OCI-LY3 (cell line): ENCODE results near the gene SCAP.
"Not testable (repeated sequence)": the region's sequence is repeated elsewhere in the genome, so short reads cannot be mapped to it uniquely, and the experiment has no call there.

Source experiments
- H2AFZ ChIP-seq: fragments of 200-600, 300-600 bp; shearing (Covaris generic); 2 replicates; pipeline ENCODE4 v1.6.0; 2014; ENCODE audit warnings: antibody characterized with exemption, low read depth, low read length
- H3K27ac ChIP-seq: fragments of 200-600, 300-600 bp; sonication (generic); 2 replicates; pipeline ENCODE4 v1.5.1; 2014; ENCODE audit warnings: mild to moderate bottlenecking, low read length, moderate library complexity, mixed read lengths
- H3K27me3 ChIP-seq: fragments of 200-600, 300-600 bp; sonication (generic); 2 replicates; pipeline ENCODE4 v1.6.1; 2014; ENCODE audit warnings: low read depth, low read length, mixed read lengths
- H3K36me3 ChIP-seq: fragments of 200-600, 300-600 bp; sonication (generic); replicated peaks from 2 replicates; pipeline ENCODE3; 2014; ENCODE audit warnings: low read depth, low read length, mixed read lengths
- H3K4me1 ChIP-seq: fragments of 300-600, 200-600 bp; sonication (generic); 2 replicates; pipeline ENCODE4 v1.6.1; 2014; ENCODE audit warnings: low read length, mixed read lengths
- H3K4me2 ChIP-seq: fragments of 200-600, 300-600 bp; sonication (generic); 2 replicates; pipeline ENCODE4 v1.6.1; 2014; ENCODE audit warnings: low read length, mixed read lengths
- H3K4me3 ChIP-seq: fragments of 300-600, 200-600 bp; sonication (generic); 2 replicates; pipeline ENCODE4 v1.5.1; 2014; ENCODE audit warnings: antibody characterized with exemption, mild to moderate bottlenecking, low read length, moderate library complexity
- H3K79me2 ChIP-seq: fragments of 300-600, 200-600 bp; shearing (Covaris generic); 2 replicates; pipeline ENCODE4 v1.6.1; 2014; ENCODE audit warnings: mild to moderate bottlenecking, low read length, mixed read lengths
- H3K9ac ChIP-seq: fragments of 300-600, 200-600 bp; shearing (Covaris generic); 2 replicates; pipeline ENCODE4 v1.6.0; 2014; ENCODE audit warnings: mild to moderate bottlenecking, low read length, moderate library complexity
- H3K9me3 ChIP-seq: fragments of 200-600, 300-600 bp; shearing (Covaris generic); 2 replicates; pipeline ENCODE4 v1.6.1; 2014; ENCODE audit warnings: low read length, mixed read lengths; ENCODE audit not compliant: insufficient read depth
- H4K20me1 ChIP-seq: fragments of 200-600, 300-600 bp; sonication (generic); 2 replicates; pipeline ENCODE4 v1.6.1; 2016; ENCODE audit warnings: low read length, mixed read lengths; ENCODE audit not compliant: insufficient read depth
- EZH2phosphoT487 ChIP-seq: fragments of 200-600 bp; shearing (Covaris generic); IDR thresholded peaks from 2 replicates; pipeline ENCODE4 v1.6.1; 2018; ENCODE audit warnings: antibody characterized with exemption, mixed run types, low read depth
- TF ChIP-seq, protein P1 (sequence below): fragments of 200-600, 300-600 bp; sonication (generic); IDR thresholded peaks from 2 replicates; pipeline ENCODE4 v1.5.1; 2014; ENCODE audit warnings: antibody characterized with exemption, low read length, low read depth

SCAP gene

DNA sequence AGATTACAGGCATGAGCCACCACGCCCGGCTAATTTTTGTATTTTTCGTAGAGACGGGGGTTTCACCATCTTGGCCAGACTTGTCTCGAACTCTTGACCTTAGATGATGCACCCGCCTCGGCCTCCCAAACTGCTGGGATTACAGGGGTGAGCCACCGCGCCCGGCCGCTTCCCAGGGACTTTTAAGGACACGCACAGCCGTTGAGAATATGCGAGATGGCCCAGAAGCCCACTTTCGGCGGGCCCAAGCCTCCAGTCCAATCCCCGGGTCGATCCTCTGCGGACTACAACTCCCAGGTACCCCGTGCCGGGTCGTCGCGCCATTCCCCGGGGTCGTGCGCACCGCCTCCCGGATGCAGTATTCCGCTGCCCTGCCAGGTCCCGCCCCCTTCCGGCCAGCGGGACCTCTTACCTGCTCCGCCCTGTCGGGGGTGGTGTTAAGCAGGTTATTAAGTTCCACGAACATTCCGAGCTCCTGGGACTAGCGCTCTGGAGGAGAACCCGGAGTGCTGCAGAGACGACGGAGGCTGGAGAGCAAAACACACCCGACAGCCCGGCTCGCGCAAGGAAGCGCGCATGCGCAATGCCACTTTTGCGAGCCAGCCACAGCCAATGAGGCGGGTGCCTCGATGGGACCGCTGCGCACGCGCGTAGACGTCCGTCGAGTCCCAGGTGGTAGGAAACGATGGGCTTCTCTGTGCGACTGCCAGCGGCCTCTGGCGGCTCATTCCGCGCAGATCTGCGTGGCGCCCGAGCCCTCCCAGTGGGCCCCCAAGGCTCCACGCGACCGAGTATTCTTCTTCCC is 37.6 kb upstream of the SCAP start, which contains the start of gene ELP6:
Gene ELP6, minus strand, starts transcription at position 588 of the 805 bp plus-strand sequence. Its CDS starts 122 bp downstream, at position 466.
- Histone ChIP-seq H3K27ac (peak within 1 kb of the TSS; percentile 87), H4K20me1 (no peaks in the 10 kb centered on the region), H3K9ac (peak within 1 kb of the TSS; percentile 80), H3K4me3 (peak within 1 kb of the TSS; percentile 80), H3K4me2 (peak within 1 kb of the TSS; percentile 70), H2AFZ (peak within 1 kb of the TSS; percentile 87), H3K27me3 (no peaks in the 10 kb centered on the region), H3K36me3 (peaks cover 24% of the 10 kb centered on the region), H3K4me1 (peaks cover 13% of the 10 kb centered on the region), H3K79me2 (peaks cover 27% of the 10 kb centered on the region), H3K9me3 (no peaks in the 10 kb centered on the region)
- TF ChIP-seq, protein P1, sequence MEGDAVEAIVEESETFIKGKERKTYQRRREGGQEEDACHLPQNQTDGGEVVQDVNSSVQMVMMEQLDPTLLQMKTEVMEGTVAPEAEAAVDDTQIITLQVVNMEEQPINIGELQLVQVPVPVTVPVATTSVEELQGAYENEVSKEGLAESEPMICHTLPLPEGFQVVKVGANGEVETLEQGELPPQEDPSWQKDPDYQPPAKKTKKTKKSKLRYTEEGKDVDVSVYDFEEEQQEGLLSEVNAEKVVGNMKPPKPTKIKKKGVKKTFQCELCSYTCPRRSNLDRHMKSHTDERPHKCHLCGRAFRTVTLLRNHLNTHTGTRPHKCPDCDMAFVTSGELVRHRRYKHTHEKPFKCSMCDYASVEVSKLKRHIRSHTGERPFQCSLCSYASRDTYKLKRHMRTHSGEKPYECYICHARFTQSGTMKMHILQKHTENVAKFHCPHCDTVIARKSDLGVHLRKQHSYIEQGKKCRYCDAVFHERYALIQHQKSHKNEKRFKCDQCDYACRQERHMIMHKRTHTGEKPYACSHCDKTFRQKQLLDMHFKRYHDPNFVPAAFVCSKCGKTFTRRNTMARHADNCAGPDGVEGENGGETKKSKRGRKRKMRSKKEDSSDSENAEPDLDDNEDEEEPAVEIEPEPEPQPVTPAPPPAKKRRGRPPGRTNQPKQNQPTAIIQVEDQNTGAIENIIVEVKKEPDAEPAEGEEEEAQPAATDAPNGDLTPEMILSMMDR, result peak; percentile 56
- no peak for TF ChIP-seq EZH2phosphoT487

DNA sequence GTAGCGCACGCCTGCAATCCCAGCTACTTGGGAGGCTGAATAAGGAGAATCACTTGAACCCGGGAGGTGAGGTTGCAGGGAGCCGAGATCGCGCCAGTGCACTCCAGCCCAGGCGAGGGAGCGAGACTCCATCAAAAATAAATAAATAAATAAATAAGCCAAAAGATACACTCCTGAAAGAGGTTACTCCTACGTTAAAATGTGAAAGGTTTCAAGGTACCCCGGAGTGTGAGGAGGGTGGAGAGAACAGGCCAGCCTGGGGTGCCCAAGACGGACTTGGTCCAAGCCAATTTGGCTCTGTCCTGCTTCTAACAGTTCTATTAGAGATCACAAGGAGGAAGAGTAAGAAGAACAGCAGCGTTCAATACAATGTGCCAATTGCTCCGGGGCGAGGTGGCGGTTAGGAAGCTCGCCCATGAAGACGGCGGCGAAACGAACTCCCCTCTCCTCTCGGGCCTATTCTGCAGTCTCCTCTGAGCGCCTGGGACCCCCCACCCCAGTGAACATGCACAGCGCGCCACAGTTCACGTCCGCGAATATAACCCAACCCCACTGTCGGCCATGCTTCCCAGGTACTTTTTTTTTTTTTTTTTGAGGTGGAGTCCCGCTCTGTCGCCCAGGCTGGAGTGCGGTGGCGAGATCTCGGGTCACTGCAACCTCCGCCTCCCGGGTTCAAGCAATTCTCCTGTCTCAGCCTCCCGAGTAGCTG is 36.8 kb upstream of the SCAP start:
- no peaks in the 10 kb centered on the region for H3K27me3 ChIP-seq
- H3K4me3 ChIP-seq, result peak overlapping the region; percentile 80
- peak overlapping the region; percentile 36 for H2AFZ ChIP-seq

DNA sequence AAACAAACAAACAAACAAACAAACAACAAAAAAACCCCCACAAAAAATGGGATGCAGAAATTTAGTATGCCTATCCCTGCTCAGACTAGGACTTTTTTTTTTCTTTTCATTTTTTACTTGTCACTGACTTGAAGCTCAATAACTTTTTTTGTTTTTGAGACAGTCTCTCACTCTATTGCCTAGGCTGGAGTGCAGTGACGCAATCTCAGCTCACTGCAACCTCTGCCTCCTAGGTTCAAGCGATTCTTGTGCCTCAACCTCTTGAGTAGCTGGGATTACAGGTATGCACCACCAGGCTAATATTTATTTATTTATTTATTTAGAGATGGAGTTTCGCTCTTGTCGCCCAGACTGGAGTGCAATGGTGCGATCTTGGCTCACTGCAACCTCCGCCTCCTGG is 29.5 kb upstream of the SCAP start:
- not testable (repeated sequence) for H4K20me1 ChIP-seq, H2AFZ ChIP-seq, H3K27ac ChIP-seq, H3K79me2 ChIP-seq, H3K4me3 ChIP-seq, H3K4me2 ChIP-seq, H3K27me3 ChIP-seq, H3K4me1 ChIP-seq, H3K9ac ChIP-seq, H3K9me3 ChIP-seq
- H3K36me3 ChIP-seq, result peaks cover 42% of the 10 kb centered on the region

More for the DNA sequence above, 36.8 kb upstream of the SCAP start:
- Histone ChIP-seq H3K4me2 (peak overlapping the region; percentile 59), H3K79me2 (peaks cover 27% of the 10 kb centered on the region), H4K20me1 (no peaks in the 10 kb centered on the region), H3K9ac (peak overlapping the region; percentile 80), H3K36me3 (peaks cover 24% of the 10 kb centered on the region), H3K4me1 (peaks cover 13% of the 10 kb centered on the region), H3K9me3 (no peaks in the 10 kb centered on the region), H3K27ac (peak overlapping the region; percentile 87)
- TF ChIP-seq, protein P1, result no peak
- no peak for TF ChIP-seq EZH2phosphoT487

DNA sequence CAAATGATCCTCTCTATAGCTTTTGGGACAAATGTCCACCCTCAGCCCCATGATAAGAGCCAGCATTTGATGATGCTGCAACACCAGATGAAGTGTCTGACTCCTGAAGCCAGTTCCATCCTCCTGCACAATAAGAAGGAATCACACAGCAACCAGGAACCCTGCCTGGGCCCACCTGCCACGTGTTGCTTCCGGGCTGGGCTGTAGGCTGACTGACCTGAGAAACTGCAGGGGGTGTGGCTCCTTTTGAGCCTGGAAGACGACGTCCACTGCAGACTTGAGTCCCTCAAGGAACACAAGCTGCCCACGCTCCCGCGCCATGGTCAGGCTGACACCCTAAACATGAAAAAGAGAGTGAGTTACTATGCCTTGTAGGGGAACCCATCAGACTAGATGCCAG is 28.4 kb upstream of the SCAP start:
- no peaks in the 10 kb centered on the region for H3K27me3 ChIP-seq
- no peak overlapping the region for H3K4me3 ChIP-seq
- TF ChIP-seq EZH2phosphoT487, result no peak
- TF ChIP-seq, protein P1, result no peak
- no peaks in the 10 kb centered on the region for H3K9me3 ChIP-seq
- H3K4me2 ChIP-seq, result no peak overlapping the region
- no peaks in the 10 kb centered on the region for H4K20me1 ChIP-seq
- no peaks in the 10 kb centered on the region for H3K79me2 ChIP-seq
- H3K27ac ChIP-seq, result no peak overlapping the region
- H3K9ac ChIP-seq, result no peak overlapping the region
- H2AFZ ChIP-seq, result no peak overlapping the region
- no peaks in the 10 kb centered on the region for H3K4me1 ChIP-seq
- peaks cover 39% of the 10 kb centered on the region for H3K36me3 ChIP-seq
